Ovary (tissue), 3 donors: ENCODE results near the gene TNIP1.

Experiments
- EP300 ChIP-seq: sonication (generic); formaldehyde crosslinking; IDR thresholded peaks from one replicate; pipeline ENCODE4 v1.6.1; 2017; ENCODE audit warnings: antibody characterized with exemption
- POLR2A ChIP-seq: fragments of 450-650 bp; IDR thresholded peaks from one replicate; pipeline ENCODE4 v1.6.1; 2017; ENCODE audit warnings: antibody characterized with exemption, mild to moderate bottlenecking, moderate library complexity
- TF ChIP-seq, protein P1 (sequence below), 3 donors: fragments of 450-650 bp in 2 of 3; fragments of 200-600 bp in 1 of 3; IDR thresholded peaks; one replicate each; pipeline versions ENCODE4 v1.5.1 to v1.8.0; 2016 to 2022; ENCODE audit warnings: antibody characterized with exemption in 3 of 3, mild to moderate bottlenecking in 1 of 3
- donor health status: DM: no; HTN: no; CAD: no.

GRCh38 chr5:151097820-151098767, 17.3 kb upstream of the TNIP1 start:
- TF ChIP-seq, protein P1, sequence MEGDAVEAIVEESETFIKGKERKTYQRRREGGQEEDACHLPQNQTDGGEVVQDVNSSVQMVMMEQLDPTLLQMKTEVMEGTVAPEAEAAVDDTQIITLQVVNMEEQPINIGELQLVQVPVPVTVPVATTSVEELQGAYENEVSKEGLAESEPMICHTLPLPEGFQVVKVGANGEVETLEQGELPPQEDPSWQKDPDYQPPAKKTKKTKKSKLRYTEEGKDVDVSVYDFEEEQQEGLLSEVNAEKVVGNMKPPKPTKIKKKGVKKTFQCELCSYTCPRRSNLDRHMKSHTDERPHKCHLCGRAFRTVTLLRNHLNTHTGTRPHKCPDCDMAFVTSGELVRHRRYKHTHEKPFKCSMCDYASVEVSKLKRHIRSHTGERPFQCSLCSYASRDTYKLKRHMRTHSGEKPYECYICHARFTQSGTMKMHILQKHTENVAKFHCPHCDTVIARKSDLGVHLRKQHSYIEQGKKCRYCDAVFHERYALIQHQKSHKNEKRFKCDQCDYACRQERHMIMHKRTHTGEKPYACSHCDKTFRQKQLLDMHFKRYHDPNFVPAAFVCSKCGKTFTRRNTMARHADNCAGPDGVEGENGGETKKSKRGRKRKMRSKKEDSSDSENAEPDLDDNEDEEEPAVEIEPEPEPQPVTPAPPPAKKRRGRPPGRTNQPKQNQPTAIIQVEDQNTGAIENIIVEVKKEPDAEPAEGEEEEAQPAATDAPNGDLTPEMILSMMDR (IDR thresholded peaks at IDR 0.05) = no peak
- TF ChIP-seq POLR2A (no peak), EP300 (no peak)
